HEK293 (cell line): ENCODE results near the gene PSG7.
"Not testable (repeated sequence)": the region's sequence is repeated elsewhere in the genome, so short reads cannot be mapped to it uniquely, and the experiment has no call there.

Experiments used
- CTCF ChIP-seq: fragments of 450-650 bp; formaldehyde crosslinking; IDR thresholded peaks from 2 replicates; pipeline ENCODE4 v1.5.1; 2016; ENCODE audit warnings: missing biosample characterization, missing genetic modification characterization
- PRDM10 ChIP-seq: fragments of 450-650 bp; formaldehyde crosslinking; IDR thresholded peaks from 2 replicates; pipeline ENCODE4 v1.5.1; 2016; ENCODE audit warnings: missing biosample characterization, missing genetic modification characterization
- ZNF23 ChIP-seq: fragments of 450-650 bp; formaldehyde crosslinking; IDR thresholded peaks from 2 replicates; pipeline ENCODE4 v1.5.1; 2016; ENCODE audit warnings: missing biosample characterization, missing genetic modification characterization, borderline replicate concordance
- ZNF274 ChIP-seq, 2 experiments: fragments of 200-500 bp in 1 of 2; fragments of 450-650 bp in 1 of 2; sonication (Bioruptor generic) in 1 of 2; formaldehyde crosslinking in 1 of 2; IDR thresholded peaks; 2 replicates each; pipeline versions ENCODE4 v1.5.1 to v1.6.1; 2014 to 2016; ENCODE audit warnings: borderline replicate concordance in 1 of 2, inconsistent platforms in 1 of 2, low read length in 1 of 2, missing biosample characterization in 1 of 2, missing genetic modification characterization in 1 of 2
- ZNF292 ChIP-seq: fragments of 450-650 bp; formaldehyde crosslinking; IDR thresholded peaks from 2 replicates; pipeline ENCODE4 v1.5.1; 2016; ENCODE audit warnings: low read depth, missing biosample characterization, missing genetic modification characterization, borderline replicate concordance
- ZNF394 ChIP-seq: fragments of 450-650 bp; formaldehyde crosslinking; IDR thresholded peaks from 2 replicates; pipeline ENCODE4 v1.5.1; 2016; ENCODE audit warnings: missing biosample characterization, missing genetic modification characterization, mild to moderate bottlenecking, moderate library complexity, borderline replicate concordance
- ZNF48 ChIP-seq: fragments of 450-650 bp; formaldehyde crosslinking; IDR thresholded peaks from 2 replicates; pipeline ENCODE4 v1.5.1; 2016; ENCODE audit warnings: missing biosample characterization, missing genetic modification characterization

GRCh38 chr19:42919070-42919756 is 17.8 kb downstream of the PSG7 start:
- not testable (repeated sequence) for TF ChIP-seq CTCF; ZNF394 (tag by site-specific recombination); ZNF292 (tag by site-specific recombination); PRDM10 (tag by site-specific recombination); ZNF48 (tag by site-specific recombination); ZNF23 (tag by site-specific recombination); ZNF274 (IDR thresholded peaks at IDR 0.05; ENCODE audit: low read length); ZNF274 (tag by site-specific recombination; IDR thresholded peaks at IDR 0.05; ENCODE audit: borderline replicate concordance)
